GM04503 (cell line): ENCODE data around the gene SH3PXD2A.
"Not testable (repeated sequence)": the region's sequence is repeated elsewhere in the genome, so short reads cannot be mapped to it uniquely, and the experiment has no call there.

Experiments
- DNase-seq: peaks from one replicate; pipeline ENCODE4 v3.0.0-alpha.2; 2012; ENCODE audit warnings: low read depth

SH3PXD2A gene

DNA sequence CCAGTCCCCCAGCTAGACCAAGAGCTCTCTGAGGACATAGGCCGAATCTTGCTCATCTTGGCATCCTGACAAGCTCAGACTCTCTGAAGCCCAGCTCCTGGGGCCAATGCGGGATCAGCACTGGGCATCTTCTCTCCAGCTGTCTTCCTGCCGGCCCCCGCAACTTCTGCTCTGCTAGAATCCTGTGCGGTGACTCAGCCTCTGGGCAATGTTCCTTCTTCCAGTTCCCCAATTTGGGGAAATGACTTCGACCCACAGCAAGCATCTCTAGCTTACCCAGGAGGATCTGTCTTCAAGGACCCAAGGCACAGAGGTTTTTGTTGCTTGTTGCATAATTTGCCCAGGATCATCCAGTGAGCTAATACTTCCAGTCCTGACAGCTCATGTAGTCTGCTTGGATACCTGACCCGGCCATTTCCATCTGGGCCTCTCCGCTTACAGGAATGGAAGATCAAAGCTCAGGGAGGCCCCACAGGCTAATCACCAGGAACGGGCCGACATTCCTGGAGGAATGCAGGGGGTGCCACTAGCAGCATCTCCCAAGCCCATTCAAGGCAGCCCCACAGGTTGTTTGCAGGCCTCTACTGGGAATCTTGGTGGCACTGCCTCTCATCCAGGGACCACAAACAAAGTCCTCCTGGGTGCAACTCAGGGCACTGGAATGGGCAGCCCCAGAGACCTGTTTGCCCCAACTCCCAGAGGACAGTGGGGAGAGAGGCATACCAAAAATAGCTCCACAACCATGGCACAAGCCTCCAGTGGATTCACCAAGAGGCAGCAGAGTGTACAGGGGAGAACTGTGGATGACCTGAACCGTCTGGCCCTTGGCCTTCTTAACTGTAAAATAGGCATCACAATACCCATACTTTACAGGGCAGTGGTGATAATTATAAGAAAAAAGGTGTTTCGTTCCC lies 210.0 kb downstream of the SH3PXD2A start:
- DNase-seq: peak; percentile 98

- no peak for DNase-seq
These were observed 212.0 kb downstream of the SH3PXD2A start for GRCh38 chr10:103643381-103643780.

DNA sequence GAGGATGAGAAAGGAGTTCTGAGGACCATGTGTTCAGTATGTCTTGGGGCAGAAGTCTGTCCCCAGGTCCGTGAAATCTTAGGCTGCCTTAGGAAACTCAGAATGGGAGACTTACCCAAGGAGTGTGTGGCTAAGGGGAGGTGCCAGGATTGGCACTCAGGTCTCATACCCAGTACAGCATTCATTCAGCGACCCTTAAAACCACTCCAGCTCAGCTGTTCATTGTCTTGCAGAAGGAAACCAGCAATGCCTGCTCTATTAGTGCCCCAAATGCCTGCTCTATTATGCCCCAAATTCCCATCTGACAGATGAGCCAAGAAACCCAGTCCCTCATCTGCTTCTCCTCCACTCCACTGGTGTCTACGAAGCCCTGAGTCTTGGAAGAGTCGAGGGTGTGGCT lies 214.1 kb downstream of the SH3PXD2A start:
- no peak for DNase-seq

- no peak for DNase-seq
These were observed 214.8 kb downstream of the SH3PXD2A start for GRCh38 chr10:103640436-103641181.

- DNase-seq: no peak
These were observed 216.4 kb downstream of the SH3PXD2A start for GRCh38 chr10:103638948-103639347.

- DNase-seq: peak; percentile 51
These were observed 217.3 kb downstream of the SH3PXD2A start for GRCh38 chr10:103637927-103638557.

GRCh38 chr10:103637011-103637410 lies 218.4 kb downstream of the SH3PXD2A start:
- DNase-seq: no peak

- DNase-seq: no peak
These were observed 218.9 kb downstream of the SH3PXD2A start for GRCh38 chr10:103636492-103636891.

- no peak for DNase-seq
These were observed 219.8 kb downstream of the SH3PXD2A start for GRCh38 chr10:103635580-103635979.

DNA sequence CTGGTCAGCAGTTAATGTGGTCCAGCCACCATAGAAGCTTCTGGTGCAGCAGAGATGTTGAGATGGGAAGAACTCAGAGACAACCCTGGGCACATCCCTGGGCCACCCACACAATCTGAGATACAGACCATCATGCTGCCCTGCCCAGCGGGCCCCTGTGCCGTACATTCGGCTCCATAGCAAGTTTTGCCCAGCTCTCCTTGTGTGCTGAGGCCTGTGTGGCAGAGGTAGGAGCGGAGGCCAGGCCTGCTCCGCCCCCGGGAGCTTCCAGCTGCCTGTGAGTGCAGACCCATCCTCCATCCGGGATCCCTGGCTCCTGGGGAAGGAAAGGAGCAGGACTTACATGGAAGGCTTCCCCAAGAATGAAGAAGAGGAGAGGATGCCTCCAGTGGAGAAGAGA lies 221.5 kb downstream of the SH3PXD2A start:
- DNase-seq: no peak

DNA sequence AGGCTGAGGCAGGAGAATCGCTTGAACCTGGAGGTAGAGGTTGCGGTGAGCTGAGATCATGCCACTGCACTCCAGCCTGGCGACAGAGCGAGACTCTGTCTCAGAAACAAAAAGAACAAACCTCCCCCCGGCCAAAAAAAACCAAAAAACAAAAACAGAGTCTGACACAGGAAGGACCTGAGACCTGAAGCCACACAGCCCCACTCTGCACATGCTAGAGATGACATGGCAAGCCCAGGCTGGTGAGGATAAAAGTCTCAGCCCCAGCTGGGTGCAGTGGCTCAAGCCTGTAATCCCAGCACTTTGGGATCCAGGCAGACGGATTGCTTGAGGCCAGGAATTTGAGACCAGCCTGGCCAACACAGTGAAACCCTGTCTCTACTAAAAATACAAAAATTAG lies 222.5 kb downstream of the SH3PXD2A start:
- DNase-seq: not testable (repeated sequence)

GRCh38 chr10:103632247-103632642 lies 223.1 kb downstream of the SH3PXD2A start:
- DNase-seq: no peak

GRCh38 chr10:103630156-103630555 lies 225.2 kb downstream of the SH3PXD2A start:
- DNase-seq: no peak

DNA sequence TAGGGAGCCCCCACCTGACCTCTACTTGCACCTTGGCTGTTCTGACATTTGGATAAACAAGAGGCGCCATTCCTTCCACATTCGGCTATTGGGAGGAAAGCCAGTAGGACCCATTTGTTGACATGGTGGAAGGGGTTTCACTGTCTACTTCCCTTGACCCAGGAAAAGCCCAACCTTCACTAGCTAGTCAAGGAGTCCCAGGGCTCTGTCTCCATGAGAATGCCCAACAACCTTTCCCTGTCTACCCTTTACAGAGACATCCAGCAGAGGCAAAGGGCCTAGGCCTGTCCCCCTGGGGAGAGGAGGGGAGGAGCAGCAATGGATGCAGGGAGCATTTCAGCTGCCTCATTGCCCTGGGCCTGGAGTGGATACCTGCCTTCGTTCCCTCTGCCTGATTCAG lies 225.8 kb downstream of the SH3PXD2A start:
- DNase-seq: no peak

DNA sequence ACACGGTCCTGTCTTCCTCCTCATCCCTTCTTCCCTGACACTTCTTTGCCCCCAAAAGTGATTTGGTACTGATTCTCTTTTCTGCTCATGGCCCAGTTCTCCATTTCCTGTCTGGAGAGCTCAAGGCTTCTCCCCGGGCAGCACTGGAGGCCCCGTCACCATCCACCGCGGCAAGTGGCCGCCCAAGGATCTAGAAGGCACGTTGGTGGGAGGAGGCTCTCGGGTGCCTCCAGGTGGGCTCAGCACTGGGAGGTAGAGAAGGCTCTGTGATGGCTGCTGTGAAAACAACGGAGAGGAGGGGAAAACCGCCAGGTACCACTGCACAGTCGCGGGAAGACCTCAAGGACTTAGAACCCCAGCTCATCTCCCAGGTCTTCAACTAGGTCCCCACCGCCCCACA lies 227.5 kb downstream of the SH3PXD2A start:
- no peak for DNase-seq

DNA sequence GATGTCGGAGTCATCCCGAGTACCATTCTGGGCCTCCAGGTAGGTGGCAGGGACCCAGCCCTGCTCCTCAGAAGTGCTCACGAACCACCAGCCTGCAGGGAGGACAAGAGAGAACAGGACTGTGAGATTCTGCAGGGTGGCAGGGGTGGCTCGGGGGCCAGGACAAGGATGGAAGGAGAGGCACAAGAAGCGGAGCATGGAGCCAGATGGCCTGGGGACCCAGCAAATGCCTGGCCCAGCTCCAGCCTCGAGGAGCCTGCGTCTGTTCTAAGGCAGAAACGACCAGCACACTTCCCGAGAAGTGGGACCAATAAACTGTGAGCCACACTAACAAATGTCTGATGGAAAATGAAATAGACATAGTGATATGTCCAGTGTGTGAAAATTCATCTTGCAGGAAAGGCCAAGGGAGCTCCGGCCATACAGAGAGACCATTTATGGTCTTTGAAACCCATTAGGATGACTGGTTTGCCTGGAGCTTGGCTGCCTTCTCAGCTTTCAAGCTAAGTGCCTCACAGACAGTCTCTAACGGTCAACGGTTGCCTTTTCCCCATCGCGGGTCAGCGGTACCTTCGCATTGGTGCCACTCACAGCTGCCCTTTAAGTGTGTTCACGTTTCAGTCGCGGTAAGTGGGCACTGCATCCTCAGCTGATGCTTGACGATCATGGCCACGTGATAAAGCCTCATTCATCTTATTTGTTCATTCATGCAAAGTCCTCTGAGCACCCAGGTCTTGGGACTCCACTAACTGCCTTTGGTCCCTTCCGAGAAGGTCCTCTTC lies 228.1 kb downstream of the SH3PXD2A start:
- DNase-seq: no peak

- no peak for DNase-seq
These were observed 229.2 kb downstream of the SH3PXD2A start for GRCh38 chr10:103626178-103626577.

- no peak for DNase-seq
These were observed 232.3 kb downstream of the SH3PXD2A start for GRCh38 chr10:103622935-103623574.

- no peak for DNase-seq
These were observed 233.1 kb downstream of the SH3PXD2A start for GRCh38 chr10:103622286-103622685.

DNA sequence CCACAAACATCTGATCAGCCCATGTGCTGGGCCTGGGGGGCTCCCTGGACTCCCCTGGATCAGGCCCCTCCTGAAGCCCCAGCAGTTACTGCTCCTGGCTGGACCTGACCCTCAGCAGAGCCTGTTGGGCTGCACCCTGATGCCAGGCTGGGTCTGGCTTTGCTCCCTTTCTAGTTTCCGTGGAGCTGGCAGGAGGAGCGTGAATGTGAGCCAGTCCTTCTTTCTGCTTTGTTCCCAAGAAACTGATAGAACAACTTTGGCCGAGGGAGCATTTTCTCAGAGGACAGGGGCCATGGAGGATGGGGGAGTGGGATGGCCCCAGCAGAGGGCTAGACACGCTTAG lies 233.6 kb downstream of the SH3PXD2A start:
- DNase-seq: no peak
